SK-N-SH (cell line): Measurements from ENCODE around the gene PLAAT1. TPM values are rescaled to one million over a fixed set of nuclear protein-coding genes. Genes with fewer than 3 reads are reported as not detected.

Experiments
- CTCF ChIA-PET: fragments of 300-600, 350-600 bp; formaldehyde crosslinking; extraction: SDS; loops from one replicate; lab custom pipeline; 2021; lab: Yijun Ruan, JAX
- POLR2A ChIA-PET: fragments of 350-600 bp; sonication (Branson Sonifier 250); formaldehyde crosslinking; extraction: SDS; loops from one replicate; lab custom pipeline; 2020; ENCODE audit warnings: antibody characterized with exemption, inconsistent platforms; lab: Yijun Ruan, JAX
- DNase-seq: peaks from one replicate; pipeline ENCODE4 v3.0.0; 2012
- H2AFZ ChIP-seq: fragments of 200-600 bp; sonication (generic); 2 replicates; pipeline ENCODE4 v1.8.1; 2016; ENCODE audit warnings: antibody characterized with exemption, mild to moderate bottlenecking, low read depth
- H3F3A ChIP-seq: fragments of 200-600 bp; sonication (generic); replicated peaks from 2 replicates; pipeline ENCODE3; 2016; ENCODE audit warnings: antibody characterized with exemption, mild to moderate bottlenecking; ENCODE audit not compliant: insufficient read depth
- H3K27ac ChIP-seq, 2 experiments: fragments of 200-500 bp in 1 of 2; fragments of 200-600 bp in 1 of 2; sonication (Bioruptor generic) in 1 of 2; sonication (generic), shearing (Covaris generic) in 1 of 2; 2 replicates each; pipeline versions ENCODE4 v1.5.1 to v1.6.1; 2014 to 2016; ENCODE audit warnings: low read depth in 2 of 2, inconsistent platforms in 1 of 2, low read length in 1 of 2, mild to moderate bottlenecking in 1 of 2, mixed read lengths in 1 of 2
- H3K27me3 ChIP-seq: fragments of 200-600 bp; sonication (generic), shearing (Covaris generic); 2 replicates; pipeline ENCODE4 v1.6.1; 2016; ENCODE audit warnings: mixed run types; ENCODE audit not compliant: insufficient read depth
- H3K36me3 ChIP-seq, 2 experiments: fragments of 200-500 bp in 1 of 2; fragments of 200-600 bp in 1 of 2; sonication (Bioruptor generic) in 1 of 2; sonication (generic) in 1 of 2; replicated peaks in 1 of 2; 2 replicates each; pipeline versions ENCODE3 to v1.5.1; 2014 to 2016; ENCODE audit warnings: low read length in 1 of 2, mild to moderate bottlenecking in 1 of 2; ENCODE audit not compliant: insufficient read depth in 2 of 2, control insufficient read depth in 1 of 2
- H3K4me1 ChIP-seq, 2 experiments: fragments of 200-500 bp in 1 of 2; fragments of 200-600 bp in 1 of 2; sonication (Bioruptor generic) in 1 of 2; sonication (generic), shearing (Covaris generic) in 1 of 2; 2 replicates each; pipeline versions ENCODE4 v1.5.1 to v1.6.1; 2014 to 2016; ENCODE audit warnings: low read depth in 1 of 2, low read length in 1 of 2, mixed run types in 1 of 2; ENCODE audit not compliant: insufficient read depth in 2 of 2, control insufficient read depth in 1 of 2
- H3K4me2 ChIP-seq: fragments of 200-600 bp; sonication (generic), shearing (Covaris generic); 2 replicates; pipeline ENCODE4 v1.6.1; 2017; ENCODE audit warnings: mixed run types
- H3K4me3 ChIP-seq, 2 experiments: fragments of 200-500 bp in 1 of 2; fragments of 200-600 bp in 1 of 2; sonication (Bioruptor generic) in 1 of 2; sonication (generic), shearing (Covaris generic) in 1 of 2; 2 replicates each; pipeline versions ENCODE4 v1.5.1 to v1.8.1; 2014 to 2016; ENCODE audit warnings: low read depth in 2 of 2, inconsistent platforms in 1 of 2, low read length in 1 of 2, mild to moderate bottlenecking in 1 of 2, mixed read lengths in 1 of 2, moderate library complexity in 1 of 2
- H3K79me2 ChIP-seq: fragments of 200-600 bp; sonication (generic); 2 replicates; pipeline ENCODE4 v1.8.1; 2017; ENCODE audit warnings: mild to moderate bottlenecking; ENCODE audit not compliant: insufficient read depth
- H3K9ac ChIP-seq: fragments of 200-600 bp; sonication (generic); 2 replicates; pipeline ENCODE4 v1.6.1; 2017; ENCODE audit warnings: mixed run types
- H3K9me2 ChIP-seq: fragments of 200-600 bp; sonication (generic); 2 replicates; pipeline ENCODE4 v1.6.1; 2017; ENCODE audit warnings: mixed run types
- H3K9me3 ChIP-seq: fragments of 200-600 bp; sonication (generic); 2 replicates; pipeline ENCODE4 v1.6.1; 2017; ENCODE audit warnings: mixed run types, mild to moderate bottlenecking, moderate library complexity
- H4K20me1 ChIP-seq: fragments of 200-600 bp; sonication (generic); 2 replicates; pipeline ENCODE4 v1.6.1; 2017; ENCODE audit warnings: mild to moderate bottlenecking, mixed run types; ENCODE audit not compliant: insufficient read depth
- CTCF ChIP-seq: fragments of 200-600 bp; sonication (generic); IDR thresholded peaks from 2 replicates; pipeline ENCODE4 v1.6.1; 2017; ENCODE audit warnings: antibody characterized with exemption, mild to moderate bottlenecking, moderate library complexity
- GATA2 ChIP-seq: sonication (generic); formaldehyde crosslinking; IDR thresholded peaks from 2 replicates; pipeline ENCODE4 v1.5.0; 2020; ENCODE audit warnings: mild to moderate bottlenecking, missing genetic modification reagents
- MEF2A ChIP-seq: IDR thresholded peaks from 2 replicates; pipeline ENCODE4 v1.4.0; 2012; ENCODE audit warnings: low read depth, borderline replicate concordance
- MXI1 ChIP-seq: IDR thresholded peaks from 2 replicates; pipeline ENCODE4 v1.6.1; 2012; ENCODE audit warnings: mild to moderate bottlenecking, low read depth, low read length, improper control_type of control experiment
- PBX3 ChIP-seq: IDR thresholded peaks from 2 replicates; pipeline ENCODE4; 2012
- RAD21 ChIP-seq: IDR thresholded peaks from 2 replicates; pipeline ENCODE4 v1.6.1; 2012; ENCODE audit warnings: mild to moderate bottlenecking, low read length
- SIN3A ChIP-seq: IDR thresholded peaks from 2 replicates; pipeline ENCODE4 v1.6.1; 2012; ENCODE audit warnings: low read depth, mild to moderate bottlenecking, low read length, moderate library complexity, borderline replicate concordance
- TCF12 ChIP-seq: IDR thresholded peaks from 2 replicates; pipeline ENCODE4 v1.4.0; 2012
- ZBTB33 ChIP-seq: IDR thresholded peaks from 2 replicates; pipeline ENCODE4 v1.4.0; 2012; ENCODE audit warnings: low read depth, borderline replicate concordance
- WGBS: methylation state at CpG from one replicate; pipeline ENCODE4 v1.1.6; 2017; ENCODE audit warnings: low lambda C conversion rate; 5-methylcytosine and 5-hydroxymethylcytosine counted together
- polyA plus RNA-seq, 3 experiments: library from polyadenylated mRNA; depleted of rRNA; stranded (reverse); fragments of >200 nt; gene quantifications; 2 replicates each; pipeline ENCODE4 v1.2.3, GENCODE V29; 2012
- TF ChIP-seq, protein P1 (sequence below): fragments of 150-350 bp; IDR thresholded peaks from 2 replicates; pipeline ENCODE4 v1.6.1; 2016; ENCODE audit warnings: mild to moderate bottlenecking, low read depth, low read length
- TF ChIP-seq, protein P2 (sequence below): IDR thresholded peaks from 2 replicates; pipeline ENCODE4 v1.4.0; 2012; ENCODE audit warnings: low read depth, borderline replicate concordance

PLAAT1 gene
- polyA plus RNA-seq, 1 of the 3 experiments (the other 2 are of a cell fraction), result 1.6 TPM

DNA sequence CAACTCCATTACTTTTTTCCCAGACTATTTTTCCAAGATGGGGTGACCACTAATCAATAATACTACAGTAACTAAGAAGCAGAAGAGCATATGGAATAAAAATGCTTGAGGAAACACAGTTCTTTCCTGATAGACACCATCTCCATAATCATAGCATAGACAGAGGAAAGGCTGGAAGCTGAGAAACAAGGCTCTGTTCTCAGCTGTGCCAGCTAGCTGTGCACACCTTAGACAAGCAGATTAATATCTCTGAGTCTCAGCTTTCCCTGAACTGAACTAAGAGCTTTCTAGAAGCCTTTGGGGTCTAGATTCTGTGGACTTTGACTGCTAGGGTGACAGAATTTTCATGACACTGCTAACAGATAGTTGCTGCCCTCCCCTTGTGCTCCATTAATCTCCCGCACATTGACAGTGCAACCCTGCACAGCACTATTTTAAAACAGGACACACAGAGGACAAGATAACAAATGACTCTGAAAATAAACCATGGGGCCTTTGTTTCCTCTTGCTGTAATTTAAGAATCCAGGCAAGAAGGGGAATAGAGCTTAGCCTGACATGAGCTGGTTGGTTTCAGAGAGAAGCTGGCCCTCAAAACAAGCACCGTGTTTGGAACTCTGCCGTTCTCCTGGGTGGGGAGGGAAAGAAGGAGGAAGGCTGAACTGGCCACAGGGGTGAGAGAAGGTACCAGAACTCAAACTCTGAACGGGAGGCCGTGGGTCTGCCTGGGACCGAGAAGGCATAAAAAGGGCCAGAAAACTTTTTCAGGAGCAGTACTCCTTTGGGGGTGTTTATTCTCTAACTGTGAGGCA, 70.1 kb downstream of the PLAAT1 start (continued):
- no peak for TF ChIP-seq ZBTB33
- TF ChIP-seq, all 33 proteins: peak for 0

GRCh38 chr3:193313061-193313958, 72.3 kb downstream of the PLAAT1 start:
- CTCF ChIA-PET, result no interaction called here
- Histone ChIP-seq H3K27me3 (no peaks in the 10 kb centered on the region), H3K9ac (no peak overlapping the region), H3K4me2 (no peak overlapping the region), H3K9me2 (no peaks in the 10 kb centered on the region), H3F3A (no peaks in the 10 kb centered on the region), H3K9me3 (no peaks in the 10 kb centered on the region), H4K20me1 (no peaks in the 10 kb centered on the region), H3K4me1 (no peaks in the 10 kb centered on the region), H3K79me2 (no peaks in the 10 kb centered on the region), H3K27ac (no peak overlapping the region)
- POLR2A ChIA-PET, result no interaction called here
- no peak for DNase-seq
- no peak for TF ChIP-seq SIN3A
- TF ChIP-seq, protein P1, sequence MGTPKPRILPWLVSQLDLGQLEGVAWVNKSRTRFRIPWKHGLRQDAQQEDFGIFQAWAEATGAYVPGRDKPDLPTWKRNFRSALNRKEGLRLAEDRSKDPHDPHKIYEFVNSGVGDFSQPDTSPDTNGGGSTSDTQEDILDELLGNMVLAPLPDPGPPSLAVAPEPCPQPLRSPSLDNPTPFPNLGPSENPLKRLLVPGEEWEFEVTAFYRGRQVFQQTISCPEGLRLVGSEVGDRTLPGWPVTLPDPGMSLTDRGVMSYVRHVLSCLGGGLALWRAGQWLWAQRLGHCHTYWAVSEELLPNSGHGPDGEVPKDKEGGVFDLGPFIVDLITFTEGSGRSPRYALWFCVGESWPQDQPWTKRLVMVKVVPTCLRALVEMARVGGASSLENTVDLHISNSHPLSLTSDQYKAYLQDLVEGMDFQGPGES, result no peak
- TF ChIP-seq CTCF, result no peak
- TF ChIP-seq, protein P2, sequence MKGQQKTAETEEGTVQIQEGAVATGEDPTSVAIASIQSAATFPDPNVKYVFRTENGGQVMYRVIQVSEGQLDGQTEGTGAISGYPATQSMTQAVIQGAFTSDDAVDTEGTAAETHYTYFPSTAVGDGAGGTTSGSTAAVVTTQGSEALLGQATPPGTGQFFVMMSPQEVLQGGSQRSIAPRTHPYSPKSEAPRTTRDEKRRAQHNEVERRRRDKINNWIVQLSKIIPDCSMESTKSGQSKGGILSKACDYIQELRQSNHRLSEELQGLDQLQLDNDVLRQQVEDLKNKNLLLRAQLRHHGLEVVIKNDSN, result no peak
- no peak for TF ChIP-seq ZBTB33
- TF ChIP-seq TCF12, result no peak
- TF ChIP-seq MXI1, result no peak
- TF ChIP-seq RAD21, result no peak
- no peak for TF ChIP-seq PBX3
- no peak for TF ChIP-seq MEF2A
- no peak for TF ChIP-seq GATA2 (CRISPR knock-in tag)
- TF ChIP-seq, all 33 proteins: peak for 0
- Histone ChIP-seq H3K36me3 (no peaks in the 10 kb centered on the region), H3K4me3 (no peak overlapping the region), H2AFZ (no peak overlapping the region)
- 7% methylated on average over 2 of the region's 3 CpGs for WGBS
